ENCODE data around the gene CD53.
"Not testable (repeated sequence)": the region's sequence is repeated elsewhere in the genome, so short reads cannot be mapped to it uniquely, and the experiment has no call there.

CD53 gene, protein sequence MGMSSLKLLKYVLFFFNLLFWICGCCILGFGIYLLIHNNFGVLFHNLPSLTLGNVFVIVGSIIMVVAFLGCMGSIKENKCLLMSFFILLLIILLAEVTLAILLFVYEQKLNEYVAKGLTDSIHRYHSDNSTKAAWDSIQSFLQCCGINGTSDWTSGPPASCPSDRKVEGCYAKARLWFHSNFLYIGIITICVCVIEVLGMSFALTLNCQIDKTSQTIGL

DNA sequence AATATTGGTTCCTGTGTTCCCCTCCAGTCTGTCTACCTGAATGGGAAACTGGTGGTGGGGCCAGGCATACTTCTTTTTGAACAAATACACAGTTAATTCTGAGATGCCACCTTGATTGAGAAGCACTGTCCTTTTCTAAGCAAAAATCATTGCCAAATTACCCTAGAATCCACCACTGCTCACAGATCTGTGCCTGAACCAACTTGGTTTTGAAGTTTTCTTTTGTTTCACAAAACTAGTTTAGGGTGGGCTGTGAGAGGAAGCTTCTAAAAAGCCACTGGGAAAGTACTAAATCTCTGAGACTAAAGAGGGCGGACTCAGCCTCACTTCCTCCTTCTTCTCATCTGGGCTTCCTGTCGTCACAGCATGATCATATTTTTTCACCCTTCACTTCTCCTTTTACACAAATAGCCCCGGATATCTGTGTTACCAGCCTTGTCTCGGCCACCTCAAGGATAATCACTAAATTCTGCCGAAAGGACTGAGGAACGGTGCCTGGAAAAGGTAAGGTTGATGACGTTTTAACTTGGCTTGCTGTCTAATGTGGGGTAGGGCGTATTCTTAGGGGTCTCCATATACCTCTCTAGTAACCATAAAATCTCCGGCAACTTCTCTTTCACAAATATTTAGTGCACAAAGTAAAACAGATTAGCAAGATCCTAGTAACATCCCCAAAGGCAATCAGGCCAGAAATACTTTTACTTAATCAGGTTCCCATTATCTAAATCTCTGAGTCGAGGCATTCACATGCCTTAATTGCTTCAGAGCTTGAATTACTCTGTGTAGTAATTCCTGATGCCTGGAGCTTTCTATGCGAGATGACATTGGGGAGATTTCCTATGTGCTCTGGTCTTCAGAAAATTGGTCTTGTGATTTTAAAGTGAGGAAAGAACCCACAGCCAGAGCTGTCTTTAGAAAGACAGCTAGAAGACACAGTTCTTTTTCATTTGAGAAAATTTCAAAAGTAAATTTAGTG, at the start of gene CD53:
CD53 (plus strand) TSS at position 404 of the 976 bp plus-strand sequence. CDS start 18,261 bp downstream, outside the sequence.
- DNase-seq, result no peak

DNA sequence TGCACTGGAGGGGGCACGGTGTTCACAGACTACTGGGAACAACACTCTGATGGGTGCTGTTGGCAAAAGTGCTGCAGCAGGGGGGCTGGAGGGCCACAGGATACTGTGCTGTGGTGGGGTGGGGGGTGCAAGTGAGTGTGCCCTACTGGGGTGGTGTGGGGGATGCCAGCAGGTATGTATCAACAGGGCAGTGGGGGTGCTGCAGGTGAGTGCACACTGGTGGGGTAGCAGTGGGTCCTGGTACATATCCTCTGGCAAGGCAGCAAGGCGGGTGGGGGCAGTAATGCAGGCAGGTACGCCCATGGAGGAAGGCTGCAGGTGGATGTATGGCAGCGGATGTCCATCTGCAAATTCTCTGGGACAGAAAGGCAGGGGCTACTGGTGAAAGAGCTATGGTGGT, 48.8 kb upstream of the CD53 start:
- no peak for DNase-seq

DNA sequence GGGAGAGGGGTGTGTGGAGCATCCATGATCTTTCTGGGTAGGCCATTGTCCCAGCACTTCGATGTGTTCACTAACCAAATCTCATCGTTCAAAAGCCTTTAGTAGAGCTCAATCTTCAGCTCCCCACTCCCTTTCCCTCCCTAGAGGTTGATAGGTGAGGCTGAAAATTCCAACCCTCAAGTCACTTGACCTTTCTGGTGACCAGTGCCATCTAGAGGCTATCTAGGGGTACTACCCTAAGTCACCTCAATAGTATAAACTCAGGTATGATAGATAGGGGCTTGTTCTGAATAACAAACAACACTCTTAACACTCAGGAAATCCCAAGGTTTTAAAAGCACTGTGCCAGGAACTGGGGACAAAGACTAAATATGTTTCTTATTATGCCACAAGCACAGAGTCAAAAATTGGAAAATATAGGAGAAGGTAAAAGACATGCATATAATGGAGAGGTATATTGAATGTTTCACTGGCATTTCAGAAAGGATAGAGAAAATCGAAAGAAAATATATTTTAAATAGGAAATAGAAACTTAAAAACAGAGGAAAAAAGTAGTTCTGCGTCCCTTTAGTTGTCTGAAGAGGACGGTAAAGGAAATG, 42.9 kb upstream of the CD53 start:
- DNase-seq, result peak in 1 of 2 experiments; percentile 55

DNA sequence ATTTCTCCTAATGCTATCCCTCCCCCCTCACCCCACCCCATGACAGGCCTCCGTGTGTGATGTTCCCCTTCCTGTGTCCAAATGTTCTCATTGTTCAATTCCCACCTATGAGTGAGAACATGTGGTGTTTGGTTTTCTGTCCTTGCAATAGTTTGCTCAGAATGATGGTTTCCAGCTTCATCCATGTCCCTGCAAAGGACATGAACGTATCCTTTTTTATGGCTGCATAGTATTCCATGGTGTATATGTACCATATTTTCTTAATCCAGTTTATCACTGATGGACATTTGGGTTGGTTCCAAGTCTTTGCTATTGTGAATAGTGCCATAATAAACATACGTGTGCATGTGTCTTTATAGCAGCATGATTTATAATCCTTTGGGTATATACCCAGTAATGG, 39.2 kb upstream of the CD53 start:
- not testable (repeated sequence) for DNase-seq

DNA sequence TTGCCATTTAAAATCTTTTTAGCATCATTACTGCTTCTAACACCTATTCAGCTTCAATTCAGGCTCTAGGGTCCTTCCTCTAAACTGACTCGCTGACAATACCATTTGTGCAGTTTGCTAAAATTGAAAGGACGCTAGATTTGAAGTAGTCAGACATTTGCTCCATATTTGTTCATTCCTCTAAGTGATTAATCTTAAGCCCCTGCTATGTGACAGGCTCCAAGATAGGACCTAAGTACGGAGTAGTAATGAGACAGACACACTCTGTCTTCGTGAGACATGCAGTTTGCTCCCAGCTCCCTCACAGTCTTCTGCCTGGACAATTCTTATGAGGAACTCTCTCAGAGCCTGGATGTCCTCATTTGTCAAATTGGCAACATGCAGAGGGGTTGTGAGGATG, 26.1 kb upstream of the CD53 start:
- DNase-seq, result no peak

DNA sequence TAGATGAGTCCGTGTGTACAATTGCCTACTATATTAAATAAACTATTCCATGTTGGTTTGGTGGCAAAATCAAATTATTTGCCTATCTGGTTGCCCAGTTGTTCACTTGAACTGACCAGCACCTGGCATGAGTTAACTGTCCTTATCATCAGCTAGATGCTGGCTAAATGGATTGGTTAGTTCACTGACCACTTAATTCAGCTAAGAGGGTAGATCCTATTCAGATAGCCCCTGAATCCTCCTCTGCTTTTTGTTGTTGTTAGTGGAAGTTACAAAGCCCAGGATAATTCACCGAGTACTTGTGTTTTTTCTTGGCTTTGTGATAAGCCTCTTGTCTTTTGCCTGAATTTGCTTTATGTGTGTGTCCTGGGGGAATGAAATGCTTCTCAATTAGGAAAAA, 22.8 kb upstream of the CD53 start:
- no peak for DNase-seq

DNA sequence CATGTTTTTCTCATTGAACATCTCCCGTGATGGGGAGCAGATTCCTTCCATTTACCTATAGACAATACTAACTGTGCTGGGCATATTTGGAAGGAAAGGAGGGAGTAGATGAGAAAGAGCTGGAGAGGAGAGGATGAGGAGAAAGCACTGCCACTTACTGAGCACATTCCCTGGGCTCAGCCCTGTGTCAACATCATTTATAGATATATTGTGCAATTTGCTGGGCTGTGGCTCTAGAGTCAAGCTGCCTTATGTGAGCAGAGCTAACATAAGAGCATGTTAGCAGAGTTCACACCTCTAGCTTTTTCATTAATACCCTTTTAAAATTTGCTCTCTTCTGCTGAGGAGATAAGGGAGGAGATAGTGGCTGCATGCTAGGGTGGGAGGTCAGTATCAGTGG, 22.3 kb upstream of the CD53 start:
- DNase-seq, result no peak

DNA sequence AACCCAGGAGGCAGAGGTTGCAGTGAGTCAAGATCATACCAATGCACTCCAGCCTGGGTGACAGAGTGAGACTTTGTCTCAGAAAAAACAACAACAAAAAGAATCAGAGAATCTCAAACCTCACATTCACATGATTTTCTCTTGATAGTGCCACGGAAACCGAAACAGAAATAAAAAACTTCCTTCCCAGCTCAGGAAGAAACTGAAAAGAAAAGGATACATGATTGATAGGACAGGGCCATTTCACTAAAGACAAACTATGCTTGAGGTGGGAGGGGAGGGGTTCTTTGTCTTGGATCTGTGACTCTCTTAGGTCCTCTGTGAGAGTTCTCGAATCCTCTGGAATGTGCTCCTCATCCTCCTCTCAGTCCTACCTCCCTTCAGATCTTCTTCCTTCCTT, 19.8 kb upstream of the CD53 start:
- DNase-seq, result no peak

DNA sequence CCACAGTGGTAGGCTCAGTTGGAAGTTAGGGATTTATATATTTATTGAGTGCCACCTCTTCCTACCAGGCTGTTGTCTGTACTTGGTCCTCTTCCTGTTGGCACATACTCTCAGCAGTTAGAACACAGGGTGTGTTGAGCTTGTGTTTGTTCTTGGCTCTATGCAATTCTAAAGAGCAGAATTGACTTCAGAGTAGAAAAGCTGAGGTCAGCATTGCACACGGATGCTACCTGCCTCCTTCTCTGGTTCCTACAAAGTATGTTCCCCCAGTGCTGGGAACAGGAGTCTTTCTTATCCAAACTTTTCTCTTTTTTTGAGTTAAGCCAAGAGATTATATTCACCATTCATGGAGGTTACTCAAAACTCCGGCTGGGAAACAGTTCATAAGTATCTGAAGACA, 16.5 kb upstream of the CD53 start:
- DNase-seq, result no peak

DNA sequence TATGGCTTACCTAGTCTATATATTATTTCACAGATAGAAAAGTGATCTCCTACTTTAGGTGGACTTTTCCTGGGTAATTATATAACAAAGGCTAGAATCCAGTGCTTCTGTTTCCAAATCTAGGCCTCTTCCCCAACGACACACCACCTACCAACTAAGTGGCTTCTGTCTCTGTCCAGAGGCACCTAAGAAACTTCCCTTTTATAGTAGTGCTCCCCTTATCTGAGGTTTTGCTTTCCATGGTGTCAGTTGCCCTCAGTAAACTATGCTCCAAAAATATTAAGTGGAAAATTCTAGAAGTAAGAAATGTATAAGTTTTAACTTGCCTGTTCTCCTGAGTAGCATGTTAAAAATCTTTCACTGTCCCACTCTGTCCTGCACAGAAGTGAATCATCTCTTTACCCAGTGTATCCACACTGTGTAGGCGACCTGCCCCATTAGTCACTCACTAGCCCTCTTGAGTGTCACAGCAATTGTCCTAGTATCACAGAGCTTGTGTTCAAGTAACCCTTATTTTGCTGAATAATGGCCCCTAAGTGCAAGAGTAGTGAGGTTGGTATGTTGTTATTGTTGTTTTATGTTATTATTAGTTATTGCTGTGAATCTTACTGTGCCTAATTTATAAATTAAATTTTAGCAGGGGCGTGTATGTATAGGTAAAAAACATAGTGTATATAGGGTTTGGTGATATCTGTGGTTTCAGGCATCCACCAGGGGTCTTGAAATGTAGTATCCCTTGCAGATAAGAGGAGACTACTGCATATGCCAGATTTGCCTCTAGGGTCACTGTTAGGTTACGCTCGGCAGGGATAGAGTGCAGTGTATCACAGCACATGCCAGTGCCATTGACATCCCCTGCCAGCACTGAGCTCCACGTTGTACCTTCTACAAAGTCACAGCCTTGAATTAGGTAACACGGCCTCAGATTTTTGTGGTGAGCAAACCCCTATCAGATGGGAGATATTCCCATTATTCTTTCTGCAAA, 14.7 kb upstream of the CD53 start:
- no peak for DNase-seq

DNA sequence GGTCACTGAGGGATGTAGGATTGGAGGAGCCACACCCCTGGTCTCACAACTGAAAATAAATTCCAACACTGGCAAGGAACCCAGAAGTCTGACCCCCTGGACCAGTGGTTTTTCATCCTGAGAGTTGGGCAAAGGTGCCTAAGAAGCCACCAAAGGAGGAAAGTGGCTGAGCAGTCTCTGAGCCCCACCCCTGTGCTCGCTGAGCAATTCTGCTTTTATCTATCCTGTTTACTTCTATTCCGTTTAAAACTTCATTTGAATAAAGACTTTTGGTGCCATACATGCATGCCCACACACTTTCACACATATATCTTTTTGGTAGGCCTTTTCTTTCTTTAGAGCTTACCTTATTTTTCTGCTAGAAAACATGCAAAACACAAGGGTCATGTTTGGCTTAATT, 13.9 kb upstream of the CD53 start:
- no peak for DNase-seq

DNA sequence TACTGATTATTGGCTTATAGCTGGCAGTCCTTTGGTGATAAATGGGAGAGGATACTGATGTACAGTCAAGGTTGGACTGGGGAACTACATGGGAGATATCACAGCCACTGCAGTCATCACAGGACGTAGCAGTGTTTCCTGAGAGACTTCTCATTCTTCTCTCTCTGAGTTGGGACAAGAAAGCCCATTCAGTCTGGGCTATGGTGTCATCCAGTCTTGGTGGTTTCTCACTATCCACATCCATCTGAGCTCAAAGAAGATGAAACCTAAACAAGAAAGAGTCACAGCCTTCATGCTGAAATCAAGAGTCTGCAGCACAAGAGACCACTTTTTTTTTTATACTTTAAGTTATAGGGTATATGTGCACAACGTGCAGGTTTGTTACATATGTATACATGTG, 12.8 kb upstream of the CD53 start:
- DNase-seq, result no peak

DNA sequence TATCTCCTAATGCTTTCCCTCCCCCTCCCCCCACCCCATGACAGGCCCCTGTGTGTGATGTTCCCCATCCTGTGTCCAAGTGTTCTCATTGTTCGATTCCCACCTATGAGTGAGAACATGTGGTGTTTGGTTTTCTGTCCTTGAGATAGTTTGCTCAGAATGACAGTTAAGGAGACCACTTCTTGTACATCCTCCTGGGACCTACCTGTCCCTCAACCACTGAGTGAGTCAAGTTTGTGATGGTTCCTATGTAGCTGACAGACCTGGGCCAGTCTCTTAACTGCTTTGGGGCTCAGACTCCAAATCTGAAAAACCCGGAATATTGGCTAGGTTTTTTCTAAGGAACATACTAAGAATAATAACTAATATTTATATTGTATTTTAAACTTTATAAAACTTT, 12.3 kb upstream of the CD53 start:
- DNase-seq, result not testable (repeated sequence)

DNA sequence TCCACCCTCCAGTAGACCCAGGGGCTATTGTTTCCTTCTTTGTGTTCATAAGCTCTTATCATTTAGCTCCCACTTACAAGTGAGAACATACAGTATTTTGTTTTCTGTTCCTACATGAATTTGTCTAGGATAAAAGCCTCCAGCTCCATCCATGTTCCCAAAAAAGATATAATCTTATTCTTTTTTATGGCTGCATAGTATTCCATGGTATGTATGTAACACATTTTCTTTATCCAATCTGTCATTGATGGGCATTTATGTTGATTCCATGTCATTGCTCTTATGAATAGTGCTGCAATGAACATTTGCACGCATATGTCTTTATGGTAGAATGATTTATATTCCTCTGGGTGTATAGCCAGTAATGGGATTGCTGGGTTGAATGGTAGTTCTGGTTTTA, 11.0 kb upstream of the CD53 start:
- DNase-seq, result not testable (repeated sequence)

DNA sequence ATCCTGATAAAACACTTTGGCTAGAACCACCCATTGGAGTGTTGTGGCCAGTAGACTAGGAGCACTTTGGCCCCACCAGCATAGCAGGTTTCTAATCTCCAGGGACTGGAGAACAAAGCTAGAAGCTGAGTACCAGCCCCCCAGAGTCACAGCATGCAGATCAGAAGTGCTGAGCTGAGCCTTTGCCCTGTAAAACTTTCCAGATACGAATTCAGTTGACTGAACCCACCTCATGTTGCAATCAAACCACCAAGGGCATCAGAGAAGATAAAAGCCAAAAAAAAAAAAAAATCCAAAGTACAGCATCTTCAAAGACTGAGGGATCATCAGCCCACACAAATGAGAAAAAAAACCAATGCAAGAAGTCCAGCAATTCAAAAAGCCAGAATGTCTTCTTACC, 8.7 kb upstream of the CD53 start:
- DNase-seq, result no peak

DNA sequence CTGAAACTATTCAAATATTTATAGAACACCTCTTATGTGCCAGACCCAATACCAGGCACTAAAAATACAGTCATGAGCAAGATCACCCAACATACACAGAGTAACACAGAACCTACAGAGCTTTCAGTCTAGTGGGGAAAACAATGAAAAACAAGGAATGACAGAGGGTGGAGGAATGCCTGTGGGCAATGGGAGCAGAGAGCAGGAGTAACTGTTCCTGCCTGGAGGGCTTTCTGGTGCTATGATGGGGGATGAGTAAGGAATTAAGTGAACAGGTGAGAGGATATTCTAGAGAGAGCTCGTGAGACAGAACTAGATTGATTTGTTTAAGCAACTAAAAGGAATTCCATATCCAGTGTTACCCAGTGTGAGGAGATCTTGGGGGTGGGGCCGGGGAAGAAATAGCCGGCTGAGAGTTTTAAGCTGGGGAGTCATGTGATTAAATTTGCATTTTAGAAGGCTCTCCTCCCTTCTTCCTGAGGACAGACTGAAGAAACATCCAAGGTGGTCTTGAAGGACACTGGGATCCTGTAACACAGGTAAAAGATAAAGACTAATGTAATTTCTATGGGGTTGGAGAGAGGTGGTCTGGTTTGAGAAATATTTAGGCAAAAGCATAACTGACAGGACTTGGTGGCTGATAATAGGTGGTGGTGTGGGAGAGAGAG, 2.1 kb upstream of the CD53 start:
- DNase-seq, result no peak

DNA sequence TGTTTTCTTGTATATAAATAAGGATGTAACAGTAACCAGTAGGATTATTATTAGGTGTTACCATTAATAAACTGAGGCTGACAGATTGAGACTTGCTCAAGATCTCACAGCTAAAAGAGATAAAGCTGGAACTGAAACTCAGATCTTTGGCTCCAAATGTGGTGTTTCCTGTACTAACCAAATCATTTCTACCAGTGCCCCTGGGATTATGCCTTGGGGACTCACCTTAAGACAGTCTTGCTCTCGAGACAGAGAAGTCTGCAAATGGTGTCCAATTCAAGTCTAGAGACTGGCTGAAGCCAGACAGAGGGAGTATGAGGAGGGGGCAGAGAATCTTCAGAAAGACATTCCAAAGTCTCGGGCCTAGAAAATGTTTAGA, 593 bp upstream of the CD53 start:
- DNase-seq, result no peak

DNA sequence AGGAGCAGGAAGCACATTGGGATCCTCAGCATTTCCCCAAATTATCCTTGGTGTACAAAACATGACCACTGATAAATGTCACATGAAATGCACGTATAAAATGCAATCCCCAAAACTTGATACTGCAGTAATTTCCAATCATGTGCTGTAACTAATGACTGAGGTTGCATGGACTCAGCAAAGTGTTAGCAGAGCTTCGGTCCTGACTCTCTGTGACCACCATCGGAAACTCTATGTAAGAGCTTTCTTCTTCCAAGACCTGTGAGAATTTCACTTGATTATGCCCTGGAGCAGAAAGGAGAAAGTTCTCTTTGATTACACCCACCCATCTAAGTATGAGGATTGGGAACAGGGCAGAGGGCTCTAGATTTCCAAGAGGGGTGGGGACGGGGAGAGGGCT, 908 bp downstream of the CD53 start:
- DNase-seq, result no peak

DNA sequence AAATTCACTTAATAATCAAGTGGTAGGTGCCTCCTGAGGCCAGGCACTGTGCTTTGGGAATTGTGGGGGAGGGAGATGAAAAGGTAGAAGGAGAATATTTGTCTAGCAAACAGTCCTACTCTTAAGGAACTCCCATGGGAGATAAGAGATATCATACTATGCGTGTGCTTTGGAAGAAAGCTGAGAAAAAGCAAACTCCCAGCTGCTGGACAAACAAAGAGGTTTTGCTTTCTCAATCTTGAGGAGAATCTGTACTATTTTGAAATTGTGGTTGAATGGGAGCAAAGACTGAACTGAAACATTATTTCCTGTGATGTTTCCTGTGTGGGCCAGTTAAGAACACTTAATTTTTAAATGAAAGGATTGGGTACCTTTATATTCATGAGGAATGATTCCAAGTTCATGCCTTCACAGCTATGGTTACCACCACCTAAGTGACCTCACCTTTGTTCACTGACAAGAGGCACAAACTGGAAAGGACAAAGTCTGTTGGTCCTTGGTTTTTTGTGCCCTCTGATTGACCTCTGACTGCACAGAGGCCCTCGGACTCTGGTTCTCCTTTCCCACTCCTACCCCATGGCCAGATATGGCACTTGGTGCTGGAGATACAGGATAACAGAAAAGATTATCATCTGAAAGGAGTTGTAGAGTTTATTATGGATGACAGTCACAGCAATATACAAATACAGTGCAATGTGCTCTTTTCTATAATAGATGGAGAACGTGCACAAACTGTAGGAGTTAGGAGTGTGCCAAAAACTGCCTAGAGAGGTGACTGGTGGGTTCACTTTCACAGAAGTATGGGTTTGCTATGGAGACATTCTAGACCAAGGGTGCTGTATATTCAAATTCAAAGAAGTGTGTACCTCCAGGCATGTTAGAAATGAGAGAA, 1.6 kb downstream of the CD53 start:
- DNase-seq, result no peak

DNA sequence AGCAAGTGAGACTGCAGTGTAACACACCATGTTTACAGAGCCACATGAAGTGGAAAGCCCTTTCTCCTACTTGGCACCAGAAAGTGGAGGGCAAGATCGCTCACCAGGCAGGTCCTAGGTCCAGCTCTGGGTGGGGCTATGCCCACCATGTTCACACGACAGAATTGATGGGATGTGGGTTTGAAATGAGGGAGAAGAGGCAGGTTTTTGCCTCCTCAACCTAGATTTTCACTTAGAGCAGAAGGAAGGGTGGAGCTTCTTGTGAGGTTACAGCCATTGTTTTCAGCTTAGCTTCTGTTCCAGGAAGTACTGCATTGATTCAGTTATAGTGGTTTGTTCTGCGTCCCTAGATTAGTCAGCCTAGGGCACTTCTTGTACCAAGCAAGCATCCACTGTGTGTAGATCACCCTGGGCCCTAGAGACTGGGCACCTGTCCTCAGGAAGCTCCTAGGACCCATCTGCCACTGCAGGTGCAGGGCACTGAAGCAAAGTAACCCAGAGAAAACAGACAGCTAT, 2.3 kb downstream of the CD53 start:
- DNase-seq, result no peak

All from NCI-H446 (cell line).